GM18520 (cell line): Measurements from ENCODE around the gene C22orf15.

ENCODE experiments used
- ATAC-seq: cut with Tn5 transposase; IDR thresholded peaks from one replicate; pipeline ENCODE4 v1.9.1; 2021; ENCODE audit not compliant: unreplicated experiment

C22orf15 gene

DNA sequence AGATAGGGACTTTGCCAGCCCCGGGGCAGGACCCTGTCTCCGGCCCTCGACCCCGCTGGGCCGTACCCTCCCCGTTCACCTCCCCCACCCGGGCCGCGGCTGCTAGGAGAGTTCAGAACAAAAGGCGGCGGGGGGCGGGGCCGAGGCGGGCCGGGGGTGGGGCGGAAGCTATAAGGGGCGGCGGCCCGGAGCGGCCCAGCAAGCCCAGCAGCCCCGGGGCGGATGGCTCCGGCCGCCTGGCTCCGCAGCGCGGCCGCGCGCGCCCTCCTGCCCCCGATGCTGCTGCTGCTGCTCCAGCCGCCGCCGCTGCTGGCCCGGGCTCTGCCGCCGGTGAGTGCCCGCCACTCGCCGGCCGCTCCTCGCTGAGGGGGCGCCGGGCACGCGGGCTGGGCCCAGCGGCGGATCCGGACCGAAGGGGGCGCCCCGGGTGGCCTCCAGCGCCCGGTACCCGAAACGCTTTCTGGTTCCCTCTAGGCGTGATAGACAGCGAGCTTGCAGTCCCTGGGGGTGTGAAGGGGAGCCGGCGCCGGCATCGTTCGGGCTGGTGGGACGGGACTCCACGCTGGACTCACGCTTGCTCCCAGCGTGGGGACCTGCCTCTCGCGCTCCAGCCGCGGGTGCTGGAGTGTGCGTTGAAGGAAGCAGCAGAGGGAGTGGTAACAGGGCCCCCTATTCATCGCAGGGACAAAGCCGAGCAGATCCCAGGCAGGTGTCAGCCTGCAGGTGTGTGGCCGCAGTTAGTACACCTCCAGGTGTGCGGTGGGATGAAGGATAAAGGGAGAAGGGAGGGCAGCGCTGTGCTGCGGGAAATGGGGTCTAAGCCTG, 10.1 kb downstream of the C22orf15 start, which contains the start of gene MMP11:
MMP11 (plus strand) TSS at position 201 of the 825 bp plus-strand sequence; CDS start at position 223, 22 bp downstream.
- no peak for ATAC-seq

DNA sequence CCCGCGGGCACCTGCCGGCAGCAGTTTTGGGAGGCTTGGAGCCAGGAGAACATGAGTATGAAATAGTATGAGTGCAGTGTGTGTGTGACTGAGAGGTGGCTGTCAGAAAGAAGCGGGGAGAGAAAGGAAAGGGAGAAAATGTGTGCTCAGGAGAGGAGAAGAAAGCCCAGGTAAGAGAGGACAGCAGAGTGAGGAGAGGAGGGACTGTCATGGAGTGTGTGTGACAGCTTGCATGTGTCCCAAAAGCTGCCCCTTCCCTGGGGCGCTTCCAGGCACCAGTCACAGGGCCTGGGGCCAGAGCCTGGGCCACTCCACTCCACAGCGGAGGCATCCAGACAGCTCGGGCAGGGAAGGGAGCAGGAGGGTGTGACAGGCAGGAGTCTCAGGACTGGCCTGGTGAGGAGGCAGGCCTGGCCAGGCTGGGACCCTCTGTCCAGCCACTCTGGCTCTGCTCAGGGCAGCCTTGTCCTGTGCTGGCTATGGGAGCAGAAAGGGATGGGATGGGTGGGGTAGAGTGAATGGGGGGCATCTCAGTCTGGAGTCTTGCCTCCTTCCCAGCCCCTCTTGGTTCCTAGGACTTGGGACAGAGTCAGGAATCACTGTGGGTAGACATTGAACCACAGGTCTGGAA, 10.8 kb downstream of the C22orf15 start:
- ATAC-seq = no peak

DNA sequence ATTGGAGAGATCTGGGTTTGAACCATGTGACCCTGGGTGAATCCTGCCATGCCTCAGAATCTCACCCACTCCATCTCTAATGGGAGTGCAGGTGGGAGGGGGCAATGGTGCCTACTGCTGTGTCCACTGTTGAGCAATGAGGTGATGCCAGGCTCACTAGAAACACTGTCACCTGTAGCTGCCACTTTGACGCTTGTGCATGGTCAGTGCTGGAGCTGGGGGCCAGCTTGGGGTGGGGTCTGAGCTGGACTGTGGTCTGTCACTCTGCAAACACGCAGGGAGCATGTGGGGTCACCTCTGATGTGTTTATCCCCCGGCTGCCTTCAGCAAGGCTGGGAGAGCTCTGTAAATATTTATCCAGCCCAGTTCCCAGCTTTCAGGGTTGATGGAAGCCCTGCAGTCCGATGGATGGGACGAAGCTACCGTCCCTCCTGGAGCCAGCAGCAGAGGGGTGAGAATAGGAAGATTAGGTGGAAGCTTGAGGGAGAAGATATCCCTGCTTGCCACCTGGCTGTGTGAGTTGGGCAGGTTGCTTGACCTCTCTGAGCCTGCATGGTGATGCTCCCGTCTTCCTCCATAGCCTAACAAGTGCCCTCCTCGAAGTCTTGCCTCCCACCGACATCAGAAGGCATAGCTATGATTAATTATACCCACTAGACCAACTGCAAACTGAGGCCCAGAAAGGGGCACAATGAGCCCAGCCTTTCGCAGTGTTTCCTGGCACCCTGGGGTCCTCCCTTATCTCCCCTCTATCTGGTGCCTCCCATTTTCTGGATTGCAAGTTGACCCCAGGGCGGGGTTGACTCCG, 11.5 kb downstream of the C22orf15 start:
- ATAC-seq = no peak

DNA sequence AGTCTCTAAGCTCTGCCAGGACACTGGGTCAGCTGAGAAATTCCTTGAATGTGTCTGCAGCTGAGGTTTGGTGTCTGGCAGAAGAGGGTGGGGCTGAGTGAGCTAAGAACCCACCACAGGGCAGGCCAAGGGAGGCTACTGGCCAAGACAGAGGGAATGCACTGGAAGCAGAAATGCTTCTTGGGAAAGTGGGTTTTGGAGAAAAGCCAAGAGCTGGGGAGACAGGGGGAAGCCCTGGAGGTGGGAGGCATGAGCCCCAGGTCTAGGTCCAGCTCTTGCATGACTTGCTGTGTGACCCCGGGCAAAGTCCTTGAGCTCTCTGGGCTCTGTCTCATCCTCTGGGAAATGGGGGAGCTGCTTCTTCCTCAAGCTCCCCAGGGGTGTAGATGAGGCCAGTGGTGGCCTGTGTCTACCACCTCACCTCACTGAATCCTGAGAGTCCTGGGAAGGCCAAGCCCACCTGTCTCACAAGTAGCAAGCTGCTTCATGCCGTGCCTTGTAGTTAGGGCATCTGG, 12.2 kb downstream of the C22orf15 start:
- ATAC-seq = no peak

DNA sequence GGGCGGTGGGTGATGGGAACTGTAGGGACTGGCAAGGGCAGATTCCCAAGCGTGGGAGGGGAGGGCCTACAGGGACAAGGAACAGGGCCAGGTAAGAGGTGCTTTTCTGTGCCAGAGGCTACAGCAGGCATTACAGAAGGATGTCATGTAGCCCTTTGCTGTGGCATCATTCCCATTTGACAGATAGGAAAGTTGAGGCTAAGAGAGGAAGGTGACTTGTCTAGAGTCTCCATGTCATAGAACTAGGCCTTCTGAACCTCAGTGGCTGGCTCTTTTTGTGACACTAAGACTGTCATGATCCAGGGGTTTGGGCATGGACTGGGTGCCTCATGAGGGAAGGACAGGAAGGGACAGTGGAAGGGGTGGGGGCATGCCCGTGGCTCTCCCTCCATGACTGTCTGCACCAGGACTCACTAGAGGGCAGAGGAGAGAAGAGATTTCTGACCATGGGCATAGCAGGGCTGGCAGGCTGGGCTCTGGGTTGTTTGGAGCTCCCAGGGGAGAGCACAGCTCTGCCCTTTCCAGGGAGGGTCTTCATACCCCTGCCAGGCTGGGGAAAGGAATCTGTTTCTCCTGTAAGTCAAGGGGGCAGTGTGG, 13.1 kb downstream of the C22orf15 start:
- ATAC-seq = no peak

DNA sequence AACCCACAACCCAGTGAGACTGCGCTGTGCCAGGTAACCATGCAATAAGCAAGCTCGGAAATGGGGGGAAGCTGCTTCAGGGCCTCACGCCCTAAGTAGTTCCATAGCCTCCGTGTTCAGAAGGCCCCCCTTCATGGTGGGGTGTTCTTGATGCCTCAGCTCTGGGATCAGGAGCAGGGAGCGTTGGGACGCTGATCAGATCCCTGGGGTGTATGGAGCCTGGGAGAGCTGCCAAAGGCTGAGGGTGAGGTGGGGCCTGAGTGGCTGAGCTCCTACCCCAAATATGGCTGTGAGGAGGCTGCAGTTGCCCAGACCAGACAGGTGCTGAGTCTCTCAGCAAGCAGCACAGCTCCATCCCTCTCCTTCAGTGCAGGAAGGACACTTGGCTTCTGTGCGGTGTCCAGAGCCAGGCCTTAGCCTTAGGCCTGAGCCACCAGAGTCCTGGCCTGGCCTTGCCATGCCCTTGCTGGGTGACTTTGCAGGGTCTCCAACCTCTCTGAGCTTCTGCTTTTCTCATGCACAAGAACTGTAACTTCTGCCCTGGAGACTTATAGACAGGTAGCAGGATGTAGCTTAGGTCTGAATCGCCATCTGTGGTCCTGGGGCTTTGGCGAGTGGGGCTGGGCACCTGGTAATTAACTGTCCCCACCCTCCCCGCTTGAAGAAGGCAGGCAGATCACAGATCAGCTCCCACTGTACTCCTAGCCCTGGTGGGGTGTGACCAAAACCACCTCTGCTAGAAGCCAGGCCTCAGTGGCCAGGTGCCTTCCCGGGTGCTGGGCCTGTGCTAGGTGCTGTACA, 15.2 kb downstream of the C22orf15 start:
- ATAC-seq = no peak

DNA sequence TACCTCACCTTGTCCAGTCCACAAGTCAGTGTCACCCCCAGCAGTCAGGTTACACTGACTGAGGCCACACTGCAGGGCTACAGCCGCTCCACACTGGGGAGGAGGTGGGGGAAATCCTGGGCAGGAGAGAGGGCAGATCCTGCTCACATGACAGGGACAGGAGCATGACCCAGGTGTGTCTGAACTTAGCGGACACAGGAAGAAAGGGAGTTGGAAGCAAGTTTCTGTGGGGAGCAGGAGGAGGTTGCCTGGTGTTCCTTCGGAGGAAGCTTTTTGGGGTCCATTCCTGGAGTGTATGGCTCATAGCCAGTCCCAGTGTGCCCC, 15.7 kb downstream of the C22orf15 start:
- ATAC-seq = no peak

DNA sequence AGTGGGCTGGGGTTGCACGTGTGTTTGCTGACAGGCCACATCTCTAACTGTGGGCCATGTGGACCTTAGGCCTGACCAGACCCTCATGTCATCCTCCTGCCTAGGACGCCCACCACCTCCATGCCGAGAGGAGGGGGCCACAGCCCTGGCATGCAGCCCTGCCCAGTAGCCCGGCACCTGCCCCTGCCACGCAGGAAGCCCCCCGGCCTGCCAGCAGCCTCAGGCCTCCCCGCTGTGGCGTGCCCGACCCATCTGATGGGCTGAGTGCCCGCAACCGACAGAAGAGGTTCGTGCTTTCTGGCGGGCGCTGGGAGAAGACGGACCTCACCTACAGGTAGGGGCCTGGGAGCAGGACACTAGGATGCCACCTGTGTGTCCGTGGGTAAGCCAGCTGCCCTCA, 16.3 kb downstream of the C22orf15 start:
- ATAC-seq = no peak

DNA sequence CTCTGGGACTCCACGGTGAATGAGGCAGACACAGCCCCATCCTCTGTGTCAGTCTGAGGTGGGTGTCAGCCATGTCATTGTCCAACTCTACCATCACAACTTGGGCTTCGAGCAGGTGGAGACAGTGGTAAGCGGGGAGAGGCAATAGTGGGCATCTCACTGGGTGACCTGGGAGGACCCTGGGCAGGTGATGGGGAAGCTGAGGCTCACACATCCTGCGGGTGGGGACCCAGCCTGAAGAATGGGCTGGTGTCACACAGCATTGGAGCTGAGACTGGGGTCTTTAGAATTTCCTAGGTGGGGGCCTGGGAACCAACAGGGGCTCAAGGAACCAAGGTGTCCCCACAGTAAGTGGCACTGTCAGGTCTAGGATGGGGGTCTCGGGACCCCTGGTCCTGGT, 16.9 kb downstream of the C22orf15 start:
- ATAC-seq = no peak

DNA sequence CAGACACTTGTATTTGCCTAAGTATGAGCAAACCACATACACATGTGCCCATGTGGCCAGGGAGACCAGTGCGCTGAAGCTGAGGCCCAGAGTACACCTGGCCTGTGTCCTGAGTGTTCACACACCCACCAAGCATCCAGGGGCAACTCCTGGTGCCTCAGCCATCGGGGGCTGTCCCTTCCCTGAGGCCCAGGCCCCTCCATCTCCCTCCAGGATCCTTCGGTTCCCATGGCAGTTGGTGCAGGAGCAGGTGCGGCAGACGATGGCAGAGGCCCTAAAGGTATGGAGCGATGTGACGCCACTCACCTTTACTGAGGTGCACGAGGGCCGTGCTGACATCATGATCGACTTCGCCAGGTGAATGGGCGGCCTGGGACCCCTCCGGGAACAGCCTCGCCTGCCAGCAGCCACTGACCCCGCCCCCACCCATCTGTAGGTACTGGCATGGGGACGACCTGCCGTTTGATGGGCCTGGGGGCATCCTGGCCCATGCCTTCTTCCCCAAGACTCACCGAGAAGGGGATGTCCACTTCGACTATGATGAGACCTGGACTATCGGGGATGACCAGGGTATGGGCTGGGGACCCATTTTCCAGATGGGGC, 17.5 kb downstream of the C22orf15 start:
- ATAC-seq = no peak

DNA sequence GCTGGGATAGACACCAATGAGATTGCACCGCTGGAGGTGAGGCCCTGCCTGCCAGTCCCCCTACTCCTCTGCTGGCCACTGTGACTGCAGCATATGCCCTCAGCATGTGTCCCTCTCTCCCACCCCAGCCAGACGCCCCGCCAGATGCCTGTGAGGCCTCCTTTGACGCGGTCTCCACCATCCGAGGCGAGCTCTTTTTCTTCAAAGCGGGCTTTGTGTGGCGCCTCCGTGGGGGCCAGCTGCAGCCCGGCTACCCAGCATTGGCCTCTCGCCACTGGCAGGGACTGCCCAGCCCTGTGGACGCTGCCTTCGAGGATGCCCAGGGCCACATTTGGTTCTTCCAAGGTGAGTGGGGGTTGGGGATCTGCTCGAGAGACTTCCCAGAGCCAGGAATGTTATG, 18.3 kb downstream of the C22orf15 start:
- ATAC-seq = no peak

DNA sequence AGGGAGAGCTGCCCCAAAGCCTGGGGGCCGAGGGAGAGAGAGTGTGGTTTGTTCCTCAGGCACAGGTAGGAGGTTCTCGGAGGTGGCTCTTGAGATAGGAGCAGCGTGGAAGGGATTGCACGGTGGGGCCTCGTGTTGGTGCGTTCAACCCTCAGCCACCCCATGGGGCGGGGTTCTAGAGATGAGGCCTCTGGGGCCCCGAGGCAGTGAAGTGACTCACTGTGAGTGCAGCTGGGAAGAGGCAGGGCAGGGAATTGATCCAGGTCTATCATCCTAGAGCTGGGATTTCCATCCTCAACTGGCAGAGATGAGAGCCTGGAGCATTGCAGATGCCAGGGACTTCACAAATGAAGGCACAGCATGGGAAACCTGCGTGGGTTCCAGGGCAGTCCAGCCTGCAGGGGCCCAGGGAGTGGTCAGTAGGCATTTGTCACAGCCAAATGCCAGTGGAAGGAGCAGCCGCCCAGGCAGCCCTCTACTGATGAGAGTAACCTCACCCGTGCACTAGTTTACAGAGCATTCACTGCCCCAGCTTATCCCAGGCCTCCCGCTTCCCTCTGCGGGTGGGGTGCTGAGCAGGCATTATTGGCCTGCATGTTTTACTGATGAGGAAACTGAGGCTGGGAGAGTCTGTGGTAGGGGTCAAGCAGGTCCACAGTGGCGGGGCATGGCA, 18.9 kb downstream of the C22orf15 start:
- no peak for ATAC-seq

DNA sequence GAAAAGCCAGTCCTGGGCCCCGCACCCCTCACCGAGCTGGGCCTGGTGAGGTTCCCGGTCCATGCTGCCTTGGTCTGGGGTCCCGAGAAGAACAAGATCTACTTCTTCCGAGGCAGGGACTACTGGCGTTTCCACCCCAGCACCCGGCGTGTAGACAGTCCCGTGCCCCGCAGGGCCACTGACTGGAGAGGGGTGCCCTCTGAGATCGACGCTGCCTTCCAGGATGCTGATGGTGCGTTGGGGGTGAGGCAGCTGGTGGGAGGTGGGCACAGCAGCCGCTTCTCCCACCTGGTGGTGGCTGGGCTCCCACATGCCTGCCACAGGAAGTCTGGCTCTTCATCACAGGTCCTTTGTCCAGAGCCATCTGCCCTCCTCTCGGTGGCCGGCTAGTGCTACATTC, 19.5 kb downstream of the C22orf15 start:
- ATAC-seq = no peak

DNA sequence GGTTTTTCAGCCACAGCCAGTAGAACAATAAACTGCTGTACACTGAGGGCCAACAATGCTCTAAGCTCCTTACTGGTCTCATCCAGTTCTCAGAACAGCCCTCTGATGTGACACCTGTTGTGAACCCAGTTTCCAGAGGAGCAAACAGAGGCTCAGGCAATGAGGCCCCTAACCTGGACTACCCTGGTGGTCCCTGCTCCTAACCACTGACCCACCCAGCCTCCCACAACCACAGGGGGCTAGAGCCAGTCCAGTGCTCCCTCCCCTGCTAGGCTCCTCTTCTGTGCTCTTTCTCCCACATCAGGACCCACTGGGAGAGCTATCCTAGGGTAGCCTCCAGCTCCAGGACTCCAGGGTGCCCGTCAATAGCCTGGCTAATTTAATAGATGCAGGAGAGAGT, 19.9 kb downstream of the C22orf15 start:
- no peak for ATAC-seq

DNA sequence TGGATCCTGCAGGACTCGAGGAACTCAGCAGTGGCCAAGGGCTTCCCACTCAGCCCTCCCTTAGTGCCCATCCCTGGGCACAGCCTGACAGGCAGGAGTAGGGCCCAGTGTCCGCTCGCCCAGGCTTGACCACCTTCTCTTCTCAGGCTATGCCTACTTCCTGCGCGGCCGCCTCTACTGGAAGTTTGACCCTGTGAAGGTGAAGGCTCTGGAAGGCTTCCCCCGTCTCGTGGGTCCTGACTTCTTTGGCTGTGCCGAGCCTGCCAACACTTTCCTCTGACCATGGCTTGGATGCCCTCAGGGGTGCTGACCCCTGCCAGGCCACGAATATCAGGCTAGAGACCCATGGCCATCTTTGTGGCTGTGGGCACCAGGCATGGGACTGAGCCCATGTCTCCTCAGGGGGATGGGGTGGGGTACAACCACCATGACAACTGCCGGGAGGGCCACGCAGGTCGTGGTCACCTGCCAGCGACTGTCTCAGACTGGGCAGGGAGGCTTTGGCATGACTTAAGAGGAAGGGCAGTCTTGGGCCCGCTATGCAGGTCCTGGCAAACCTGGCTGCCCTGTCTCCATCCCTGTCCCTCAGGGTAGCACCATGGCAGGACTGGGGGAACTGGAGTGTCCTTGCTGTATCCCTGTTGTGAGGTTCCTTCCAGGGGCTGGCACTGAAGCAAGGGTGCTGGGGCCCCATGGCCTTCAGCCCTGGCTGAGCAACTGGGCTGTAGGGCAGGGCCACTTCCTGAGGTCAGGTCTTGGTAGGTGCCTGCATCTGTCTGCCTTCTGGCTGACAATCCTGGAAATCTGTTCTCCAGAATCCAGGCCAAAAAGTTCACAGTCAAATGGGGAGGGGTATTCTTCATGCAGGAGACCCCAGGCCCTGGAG, 20.7 kb downstream of the C22orf15 start:
- ATAC-seq = no peak

DNA sequence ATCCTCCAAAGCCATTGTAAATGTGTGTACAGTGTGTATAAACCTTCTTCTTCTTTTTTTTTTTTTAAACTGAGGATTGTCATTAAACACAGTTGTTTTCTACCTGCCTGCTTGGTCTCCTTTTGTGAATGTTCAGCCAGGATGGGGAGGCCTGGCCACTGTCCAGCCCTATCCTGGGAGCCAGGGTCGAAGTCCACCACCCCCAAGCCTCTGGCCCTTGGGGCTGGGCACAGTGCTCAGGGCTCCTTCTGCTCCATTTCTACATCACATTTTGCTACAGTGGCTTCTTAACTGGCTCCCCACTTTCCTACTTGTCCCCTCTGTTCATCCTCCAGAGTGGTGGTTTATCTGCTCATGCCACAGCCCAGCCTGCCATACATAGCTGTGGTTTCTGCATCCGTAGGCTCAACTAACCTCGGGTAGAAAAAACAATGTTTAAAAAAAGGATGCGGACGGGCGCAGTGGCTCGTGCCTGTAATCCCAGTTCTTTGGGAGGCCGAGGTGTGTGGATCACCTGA, 21.5 kb downstream of the C22orf15 start:
- no peak for ATAC-seq

DNA sequence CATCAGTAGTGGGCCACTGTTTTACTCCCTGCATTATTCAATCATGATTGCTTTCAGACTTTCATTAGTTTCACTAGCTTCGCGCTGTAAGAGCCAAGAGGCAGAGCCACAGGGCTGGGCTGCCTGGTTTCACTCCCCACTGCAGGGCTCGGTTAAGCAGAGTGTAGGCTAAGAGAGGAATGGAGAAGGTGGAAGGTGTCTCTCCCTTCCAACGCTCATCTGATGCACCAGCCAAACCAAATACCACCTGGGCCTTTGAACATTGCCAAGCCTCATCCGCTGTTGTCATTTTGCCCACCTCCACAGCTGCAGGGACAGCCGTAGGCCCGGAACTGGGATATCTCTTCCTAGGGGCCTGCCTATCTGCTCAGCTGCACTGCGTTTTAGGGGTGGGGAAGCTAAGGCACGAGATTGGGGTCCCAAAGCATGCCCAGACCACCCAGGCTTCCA, 23.5 kb downstream of the C22orf15 start:
- ATAC-seq = no peak
